GM19463 (cell line): Measurements from ENCODE around the gene ETV2.
"Not testable (repeated sequence)": the region's sequence is repeated elsewhere in the genome, so short reads cannot be mapped to it uniquely, and the experiment has no call there.

ENCODE experiments used
- ATAC-seq: cut with Tn5 transposase; IDR thresholded peaks from one replicate; pipeline ENCODE4 v1.9.1; 2021; ENCODE audit warnings: mild to moderate bottlenecking, moderate library complexity; ENCODE audit not compliant: unreplicated experiment

The ETV2 gene, protein sequence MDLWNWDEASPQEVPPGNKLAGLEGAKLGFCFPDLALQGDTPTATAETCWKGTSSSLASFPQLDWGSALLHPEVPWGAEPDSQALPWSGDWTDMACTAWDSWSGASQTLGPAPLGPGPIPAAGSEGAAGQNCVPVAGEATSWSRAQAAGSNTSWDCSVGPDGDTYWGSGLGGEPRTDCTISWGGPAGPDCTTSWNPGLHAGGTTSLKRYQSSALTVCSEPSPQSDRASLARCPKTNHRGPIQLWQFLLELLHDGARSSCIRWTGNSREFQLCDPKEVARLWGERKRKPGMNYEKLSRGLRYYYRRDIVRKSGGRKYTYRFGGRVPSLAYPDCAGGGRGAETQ

DNA sequence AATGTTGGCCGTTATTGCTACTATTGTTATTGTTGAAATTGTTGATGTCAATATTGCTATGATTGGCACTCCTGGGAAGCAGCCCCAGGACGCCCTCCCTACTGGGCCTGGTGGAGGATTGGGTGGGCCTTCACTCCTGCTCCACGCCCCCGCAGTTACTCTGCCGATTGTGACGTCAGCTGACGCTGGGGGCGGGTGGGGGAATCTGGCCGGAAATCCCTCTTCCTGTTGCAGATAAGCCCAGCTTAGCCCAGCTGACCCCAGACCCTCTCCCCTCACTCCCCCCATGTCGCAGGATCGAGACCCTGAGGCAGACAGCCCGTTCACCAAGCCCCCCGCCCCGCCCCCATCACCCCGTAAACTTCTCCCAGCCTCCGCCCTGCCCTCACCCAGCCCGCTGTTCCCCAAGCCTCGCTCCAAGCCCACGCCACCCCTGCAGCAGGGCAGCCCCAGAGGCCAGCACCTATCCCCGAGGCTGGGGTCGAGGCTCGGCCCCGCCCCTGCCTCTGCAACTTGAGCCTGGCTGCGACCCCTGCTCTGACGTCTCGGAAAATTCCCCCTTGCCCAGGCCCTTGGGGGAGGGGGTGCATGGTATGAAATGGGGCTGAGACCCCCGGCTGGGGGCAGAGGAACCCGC lies at the start of gene ETV2:
ETV2 (plus strand) TSS at position 231 of the 637 bp plus-strand sequence. CDS start 716 bp downstream, outside the sequence.
- no peak for ATAC-seq

DNA sequence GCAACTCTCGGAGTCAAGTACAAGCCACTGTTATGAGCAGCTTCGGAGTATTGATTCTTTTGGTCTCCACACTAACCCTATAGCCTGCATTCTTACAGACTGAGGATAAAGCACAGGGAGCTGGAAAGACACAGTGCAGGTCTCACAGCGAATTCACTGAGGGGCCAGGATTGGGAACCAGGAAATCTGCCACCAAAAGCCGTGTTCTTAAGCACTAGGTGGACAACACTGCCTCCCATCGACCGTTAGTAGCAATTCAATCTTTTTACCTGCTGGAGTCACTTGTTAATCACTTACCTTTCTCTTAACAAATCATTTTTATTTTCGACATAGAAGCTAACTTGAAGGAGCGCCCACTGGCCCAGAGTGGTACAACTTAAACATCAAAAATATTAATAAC lies 49.3 kb upstream of the ETV2 start:
- no peak for ATAC-seq

DNA sequence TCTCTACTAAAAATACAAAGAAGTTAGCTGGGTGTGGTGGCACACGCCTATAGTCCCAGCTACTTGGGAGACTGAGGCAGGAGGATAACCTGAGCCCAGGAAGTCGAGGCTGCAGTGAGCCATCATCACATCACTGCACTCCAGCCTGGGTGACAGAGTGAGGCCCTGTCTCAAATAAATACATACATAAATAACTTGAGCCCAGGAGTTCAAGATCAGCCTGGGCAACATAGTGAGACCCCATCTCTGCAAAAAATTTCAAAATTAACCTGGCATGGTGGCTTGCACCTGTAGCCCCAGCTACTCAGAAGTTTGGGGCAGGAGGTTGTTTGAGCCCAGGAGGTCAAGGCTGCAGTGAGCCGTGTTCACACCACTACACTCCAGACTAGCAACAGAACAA lies 46.5 kb upstream of the ETV2 start:
- not testable (repeated sequence) for ATAC-seq

DNA sequence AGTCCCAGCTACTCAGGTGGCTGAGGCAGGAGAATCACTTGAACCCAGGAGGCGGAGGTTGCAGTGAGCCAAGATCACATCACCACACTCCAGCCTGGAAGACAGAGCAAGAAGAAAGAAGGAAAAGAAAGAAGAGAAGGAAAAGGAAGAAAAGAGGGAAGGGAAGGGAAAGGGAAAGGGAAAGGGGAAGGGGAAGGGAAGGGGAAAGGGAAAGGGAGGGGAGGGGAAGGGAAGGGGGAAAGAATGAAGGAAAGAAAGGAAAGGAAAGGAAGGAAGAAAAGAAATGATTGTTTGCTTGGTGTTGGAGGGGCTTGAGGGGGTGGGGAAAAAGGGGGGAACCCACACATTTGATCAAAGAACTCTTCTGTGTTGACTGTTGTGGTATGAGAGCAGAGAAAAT lies 45.6 kb upstream of the ETV2 start:
- ATAC-seq = no peak

DNA sequence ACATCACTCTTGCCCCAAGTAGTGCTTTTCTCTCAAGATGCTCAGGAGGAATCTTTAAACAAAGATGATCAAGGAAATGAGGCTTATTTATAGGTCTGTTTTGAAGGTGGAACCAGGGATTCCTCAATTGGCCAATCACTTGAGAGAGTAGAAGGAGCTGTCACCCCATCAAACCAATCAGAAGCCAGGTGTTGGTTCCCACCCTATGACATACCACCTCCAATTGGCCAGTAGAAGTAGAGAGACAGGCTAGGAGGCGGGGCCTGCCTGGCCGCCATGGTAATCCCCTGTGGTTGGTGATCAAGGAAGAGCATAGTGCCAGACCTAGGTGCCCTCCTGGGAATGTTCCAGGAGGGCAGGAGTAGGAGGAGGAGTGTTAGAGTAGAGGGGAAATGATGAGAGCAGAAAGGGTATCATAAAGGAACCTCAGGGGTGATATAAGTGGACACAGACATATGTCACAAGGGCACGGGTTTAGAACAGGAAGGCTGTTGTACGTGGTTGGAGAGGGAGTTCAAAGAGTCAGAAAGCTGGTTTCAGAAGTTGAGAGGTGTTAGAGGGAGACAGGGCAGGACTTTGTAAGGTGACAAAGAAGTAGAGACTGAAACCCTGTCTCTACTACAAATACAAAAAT lies 45.1 kb upstream of the ETV2 start:
- ATAC-seq = peak; percentile 71

DNA sequence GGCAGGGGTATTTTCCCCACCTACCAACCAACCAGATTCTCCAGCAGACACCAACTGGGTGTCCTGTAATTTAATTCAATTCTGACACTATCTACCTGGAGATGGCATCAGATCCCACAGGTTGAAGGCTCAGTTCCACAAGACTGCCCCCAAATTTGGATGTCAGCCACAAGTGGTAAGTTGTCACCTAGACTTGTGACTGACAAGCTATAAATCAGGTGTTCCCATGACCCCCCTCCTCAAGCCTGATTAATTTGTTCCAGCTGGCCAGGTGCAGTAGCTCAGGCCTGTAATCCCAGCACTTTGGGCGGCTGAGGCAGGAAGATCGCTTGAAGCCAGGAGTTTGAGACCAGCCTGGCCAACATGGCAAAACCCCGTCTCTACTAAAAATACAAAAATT lies 39.6 kb upstream of the ETV2 start:
- ATAC-seq = no peak

DNA sequence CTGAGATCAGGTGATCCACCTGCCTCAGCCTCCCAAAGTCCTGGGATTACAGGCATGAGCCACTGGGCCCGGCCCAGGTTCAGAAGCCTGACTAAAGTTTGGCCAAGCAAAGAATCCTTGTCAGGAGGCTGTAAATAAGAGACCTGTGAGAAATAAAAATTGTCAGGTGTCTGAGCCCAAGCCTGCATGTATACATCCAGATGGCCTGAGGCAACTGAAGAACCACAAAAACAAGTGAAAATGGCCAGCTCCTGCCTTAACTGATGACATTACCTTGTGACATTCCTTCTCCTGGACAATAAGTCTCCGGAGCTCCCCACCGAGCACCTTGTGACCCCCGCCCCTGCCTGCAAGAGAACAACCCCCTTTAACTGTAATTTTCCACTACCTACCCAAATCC lies 37.1 kb upstream of the ETV2 start:
- ATAC-seq = not testable (repeated sequence)

DNA sequence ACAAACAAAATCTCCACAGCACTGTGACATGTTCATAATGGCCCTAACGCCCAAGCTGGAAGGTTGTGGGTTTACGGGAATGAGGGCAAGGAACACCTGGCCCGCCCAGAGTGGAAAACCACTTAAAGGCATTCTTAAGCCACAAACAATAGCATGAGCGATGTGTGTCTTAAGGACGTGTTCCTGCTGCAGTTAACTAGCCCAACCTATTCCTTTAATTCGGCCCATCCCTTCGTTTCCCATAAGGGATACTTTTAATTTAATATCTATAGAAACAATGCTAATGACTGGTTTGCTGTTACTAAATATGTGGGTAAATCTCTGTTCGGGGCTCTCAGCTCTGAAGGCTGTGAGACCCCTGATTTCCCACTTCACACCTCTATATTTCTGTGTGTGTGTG lies 34.4 kb upstream of the ETV2 start:
- ATAC-seq = not testable (repeated sequence)

DNA sequence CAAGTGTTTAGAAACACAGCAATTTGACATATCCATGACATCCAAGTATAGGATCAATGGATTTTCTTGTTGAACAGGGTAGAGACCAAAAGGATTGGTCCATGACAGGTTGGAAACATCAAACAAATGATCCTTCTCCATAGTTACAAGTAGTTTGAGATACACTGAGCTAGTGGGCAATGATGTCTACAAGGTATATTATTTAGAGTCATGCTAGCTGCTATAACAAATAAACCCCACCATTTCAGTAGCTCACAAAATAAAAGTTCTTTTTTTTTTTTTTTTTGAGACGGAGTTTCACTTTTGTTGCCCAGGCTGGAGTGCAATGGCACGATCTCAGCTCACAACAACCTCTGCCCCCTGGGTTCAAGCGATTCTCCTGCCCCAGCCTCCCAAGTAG lies 33.9 kb upstream of the ETV2 start:
- ATAC-seq = no peak

DNA sequence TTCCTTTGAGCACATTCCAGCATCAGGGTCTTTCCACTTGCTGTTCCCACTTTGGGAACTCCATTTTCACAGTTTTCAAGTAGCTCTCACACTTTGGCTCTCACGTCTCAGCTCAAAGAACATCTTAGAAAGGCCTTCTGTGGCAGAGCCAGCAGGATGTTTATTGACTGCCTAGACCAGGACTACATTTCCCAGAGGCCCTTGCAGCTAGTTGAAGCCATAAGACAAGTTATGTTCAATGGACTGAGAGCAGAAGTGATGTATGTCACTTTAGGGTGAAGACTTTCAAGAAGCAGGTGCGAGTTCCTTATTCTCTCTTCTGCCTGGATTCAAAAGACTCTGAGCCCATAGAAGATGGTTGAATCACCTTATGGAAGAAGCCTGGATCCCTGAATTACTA lies 33.3 kb upstream of the ETV2 start:
- no peak for ATAC-seq

DNA sequence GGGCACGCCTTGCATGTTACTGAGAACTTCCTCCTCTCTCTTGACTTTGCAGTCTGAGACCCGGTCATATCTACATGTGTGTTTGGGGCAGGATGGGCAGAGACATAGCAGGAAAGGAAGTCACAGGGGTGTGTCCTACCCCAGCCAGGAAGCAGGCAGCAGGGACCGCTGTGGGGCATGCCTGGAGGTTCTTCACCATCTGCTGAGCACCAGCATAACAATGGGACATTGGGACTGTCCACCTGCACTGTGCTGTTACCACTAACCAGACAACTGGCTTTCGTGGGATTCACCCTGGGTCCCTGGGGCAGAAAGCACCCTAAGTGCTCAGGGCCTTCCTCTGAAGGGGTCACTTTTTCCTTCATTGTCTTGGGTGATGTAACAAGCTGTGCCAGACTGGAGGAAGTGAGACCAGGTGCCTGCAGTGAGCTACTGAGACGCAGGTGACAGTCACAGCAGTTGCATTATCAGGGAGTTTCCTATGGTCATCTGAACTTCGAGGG lies 31.6 kb upstream of the ETV2 start:
- no peak for ATAC-seq

DNA sequence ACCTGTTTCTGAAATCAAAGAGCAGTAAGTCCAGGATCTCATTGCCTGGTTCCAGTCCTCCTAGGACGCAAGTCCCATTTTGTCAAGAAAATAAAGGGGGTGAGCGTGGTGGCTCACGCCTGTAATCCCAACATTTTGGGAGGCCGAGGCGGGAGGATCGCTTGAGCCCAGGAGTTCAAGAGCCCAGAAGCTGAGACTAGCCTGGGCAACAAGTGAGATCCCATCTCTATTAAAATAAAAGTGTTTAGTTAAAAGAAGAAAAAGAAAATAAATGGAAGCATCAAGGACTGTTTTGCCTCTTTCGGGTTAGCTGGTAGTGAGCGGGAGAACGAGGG lies 29.4 kb upstream of the ETV2 start:
- peak; percentile 3 for ATAC-seq

DNA sequence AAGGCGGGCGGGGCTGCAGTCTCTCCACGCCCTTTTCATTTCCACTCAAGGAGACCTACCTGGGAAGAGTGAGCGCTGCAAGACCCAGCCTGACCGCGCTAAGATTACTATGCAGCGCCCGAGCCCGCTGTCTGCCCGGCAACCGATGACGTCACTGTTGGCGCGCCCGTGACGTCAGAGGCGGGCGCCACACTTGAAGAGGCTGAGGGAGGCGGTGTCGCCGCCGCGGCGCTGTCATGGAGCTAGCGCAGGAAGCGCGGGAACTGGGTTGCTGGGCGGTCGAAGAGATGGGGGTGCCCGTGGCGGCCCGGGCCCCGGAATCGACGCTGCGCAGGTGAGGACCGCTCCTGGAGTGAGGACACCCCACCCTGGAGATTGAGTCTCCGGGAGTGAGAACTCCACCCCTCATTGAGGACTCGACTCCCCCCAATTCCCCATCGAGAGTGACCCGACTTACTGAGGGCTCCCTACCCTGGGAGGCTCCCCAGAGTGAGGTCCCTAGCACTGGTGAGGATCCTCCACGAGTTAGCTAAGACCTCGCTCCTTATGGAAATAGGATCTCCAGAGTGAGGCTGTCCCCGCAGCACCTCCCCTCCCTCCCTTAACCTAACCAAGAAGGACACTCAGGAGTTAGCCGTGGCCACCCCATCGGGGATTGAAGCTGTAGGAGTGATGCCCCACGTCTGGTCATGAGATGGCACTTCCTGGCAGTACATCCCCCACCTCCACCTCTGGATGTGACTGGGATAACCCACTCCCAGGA lies 28.8 kb upstream of the ETV2 start, which contains the start of gene HAUS5:
HAUS5 (plus strand) TSS at position 177 of the 763 bp plus-strand sequence; CDS start at position 237, 60 bp downstream.
- peak; percentile 83 for ATAC-seq

DNA sequence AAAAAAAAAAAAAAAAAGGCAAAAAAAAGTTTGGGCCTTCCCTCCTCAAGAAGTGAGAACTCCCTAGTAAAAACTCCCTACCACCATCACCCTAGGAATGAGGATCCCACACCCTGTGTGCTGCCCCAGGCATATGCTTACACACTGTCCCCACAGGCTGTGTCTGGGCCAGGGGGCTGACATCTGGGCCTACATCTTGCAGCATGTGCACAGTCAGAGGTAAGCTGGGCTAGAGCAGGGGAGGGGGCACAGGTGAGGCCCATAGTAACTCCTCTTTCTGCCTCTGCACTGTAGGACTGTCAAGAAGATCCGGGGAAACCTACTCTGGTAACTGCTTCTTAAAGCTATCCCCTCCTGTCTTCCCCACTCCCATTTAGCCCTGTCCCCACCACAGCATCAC lies 28.0 kb upstream of the ETV2 start:
- no peak for ATAC-seq

DNA sequence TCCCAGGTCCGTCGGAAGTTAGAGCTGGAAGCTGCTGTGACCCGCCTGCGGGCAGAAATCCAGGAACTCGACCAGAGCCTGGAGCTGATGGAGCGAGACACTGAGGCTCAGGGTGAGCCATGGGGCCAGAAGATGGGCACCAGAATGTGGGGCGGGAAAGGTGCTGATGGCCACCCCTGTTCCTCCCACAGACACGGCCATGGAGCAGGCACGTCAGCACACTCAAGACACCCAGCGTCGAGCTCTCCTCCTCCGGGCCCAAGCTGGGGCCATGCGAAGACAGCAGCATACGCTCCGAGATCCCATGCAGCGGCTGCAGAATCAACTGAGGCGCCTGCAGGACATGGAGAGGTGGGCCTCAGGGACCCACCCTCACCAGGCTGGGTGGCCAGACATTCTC lies 26.5 kb upstream of the ETV2 start:
- ATAC-seq = no peak

DNA sequence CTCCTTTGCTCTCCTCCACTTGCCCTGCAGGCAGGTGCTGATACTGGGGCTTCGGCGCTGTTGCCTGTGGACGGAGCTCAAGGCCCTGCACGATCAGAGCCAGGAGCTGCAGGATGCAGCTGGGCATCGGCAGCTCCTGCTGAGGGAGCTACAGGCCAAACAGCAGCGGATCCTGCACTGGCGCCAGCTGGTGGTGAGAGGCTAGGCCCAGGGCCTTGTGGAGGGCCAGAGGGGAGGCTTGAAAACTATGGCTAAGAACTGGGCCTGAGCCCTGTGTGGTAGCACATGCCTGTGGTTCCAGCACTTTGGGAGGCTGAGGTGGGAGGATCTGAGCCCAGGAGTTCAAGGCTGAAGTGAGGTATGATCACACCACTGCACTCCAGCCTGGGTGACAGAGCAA lies 22.7 kb upstream of the ETV2 start:
- ATAC-seq = no peak

DNA sequence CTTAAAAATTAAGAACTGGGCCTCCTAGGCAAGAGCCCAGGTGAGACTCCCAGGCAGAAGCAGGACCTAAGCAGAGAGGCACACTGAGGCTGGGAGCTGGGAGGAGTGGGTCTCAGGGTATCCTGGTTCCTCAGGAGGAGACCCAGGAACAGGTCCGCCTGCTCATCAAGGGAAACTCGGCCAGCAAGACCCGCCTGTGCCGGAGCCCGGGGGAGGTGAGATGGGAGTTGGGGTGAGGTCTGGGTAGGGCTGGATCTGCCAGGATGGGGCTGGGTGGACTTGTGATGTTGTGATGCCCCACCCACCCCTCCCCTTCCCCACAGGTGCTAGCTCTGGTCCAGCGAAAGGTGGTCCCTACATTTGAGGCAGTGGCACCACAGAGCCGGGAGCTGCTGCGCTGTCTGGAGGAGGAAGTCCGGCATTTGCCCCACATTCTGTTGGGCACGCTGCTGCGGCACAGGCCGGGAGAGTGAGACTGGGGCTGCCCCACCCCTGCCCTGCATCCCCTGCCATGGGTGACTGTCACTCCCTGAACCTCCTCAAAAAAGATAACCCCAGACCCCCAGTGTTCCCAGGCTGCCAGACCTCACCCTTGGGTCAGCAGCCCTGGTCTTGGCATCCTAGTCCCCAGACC lies 22.1 kb upstream of the ETV2 start:
- no peak for ATAC-seq

DNA sequence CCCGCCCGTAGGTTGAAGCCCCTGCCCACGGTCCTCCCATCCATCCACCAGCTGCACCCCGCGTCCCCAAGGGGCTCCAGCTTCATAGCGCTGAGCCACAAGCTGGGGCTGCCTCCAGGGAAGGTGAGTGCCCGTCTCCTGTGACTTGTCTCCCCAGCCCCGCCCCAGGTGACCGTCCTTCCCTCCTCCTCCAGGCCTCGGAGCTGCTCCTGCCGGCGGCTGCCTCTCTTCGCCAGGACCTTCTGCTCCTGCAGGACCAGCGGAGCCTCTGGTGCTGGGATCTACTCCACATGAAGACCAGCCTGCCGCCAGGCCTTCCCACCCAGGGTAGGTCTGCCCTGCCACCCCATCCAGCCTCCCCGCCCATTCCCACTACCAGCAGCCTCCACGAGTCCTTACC lies 21.5 kb upstream of the ETV2 start:
- ATAC-seq = no peak

DNA sequence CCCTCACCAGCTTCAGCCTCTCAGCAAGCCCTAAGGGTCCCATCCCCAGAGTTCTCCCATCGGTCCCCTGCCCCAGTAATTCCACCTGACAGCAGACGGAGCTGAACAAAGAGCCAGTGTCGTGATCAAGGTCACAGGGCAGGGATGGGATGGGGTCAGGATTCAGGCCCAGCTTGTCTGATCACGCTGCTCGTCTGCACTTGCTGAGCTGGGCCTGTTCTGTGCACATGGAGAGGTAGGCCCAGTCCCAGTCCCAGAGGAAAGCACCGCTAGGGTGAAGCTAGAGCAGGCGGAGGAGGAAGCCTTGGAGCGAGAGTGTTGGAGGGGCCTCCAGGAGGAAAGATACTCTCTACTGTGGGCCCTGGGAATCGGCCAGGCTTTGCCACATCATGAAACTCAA lies 19.8 kb upstream of the ETV2 start:
- no peak for ATAC-seq

DNA sequence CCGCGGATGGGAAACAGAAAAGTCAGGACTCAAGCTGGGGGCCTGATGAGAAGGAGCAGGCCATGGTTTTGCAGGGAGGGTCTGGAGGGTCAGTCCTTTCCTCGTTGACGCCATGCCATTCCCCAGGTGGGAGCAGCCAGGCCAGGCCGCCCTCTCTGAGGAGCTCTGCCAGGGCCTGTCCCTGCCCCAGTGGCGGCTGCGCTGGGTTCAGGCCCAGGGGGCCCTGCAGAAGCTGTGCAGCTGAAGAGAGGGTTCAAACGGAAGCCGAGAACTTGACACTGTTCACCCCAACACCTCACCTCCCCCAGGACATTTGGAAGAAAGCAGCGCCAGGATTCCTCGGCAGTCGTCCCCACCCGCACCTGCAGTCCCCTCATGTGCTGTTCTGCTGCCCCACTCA lies 18.8 kb upstream of the ETV2 start:
- no peak for ATAC-seq
